ENCODE measurements around the gene XCL2. TPM values are rescaled to one million over a fixed set of nuclear protein-coding genes. Genes with fewer than 3 reads are reported as not detected.

Gene XCL2
- total and polyA plus RNA-seq, 10 of the 15 experiments (the other 5 are each of a cell fraction or from before 2014, with no cell fraction given), result 0.50 to 299 (median 4.8) TPM

DNA sequence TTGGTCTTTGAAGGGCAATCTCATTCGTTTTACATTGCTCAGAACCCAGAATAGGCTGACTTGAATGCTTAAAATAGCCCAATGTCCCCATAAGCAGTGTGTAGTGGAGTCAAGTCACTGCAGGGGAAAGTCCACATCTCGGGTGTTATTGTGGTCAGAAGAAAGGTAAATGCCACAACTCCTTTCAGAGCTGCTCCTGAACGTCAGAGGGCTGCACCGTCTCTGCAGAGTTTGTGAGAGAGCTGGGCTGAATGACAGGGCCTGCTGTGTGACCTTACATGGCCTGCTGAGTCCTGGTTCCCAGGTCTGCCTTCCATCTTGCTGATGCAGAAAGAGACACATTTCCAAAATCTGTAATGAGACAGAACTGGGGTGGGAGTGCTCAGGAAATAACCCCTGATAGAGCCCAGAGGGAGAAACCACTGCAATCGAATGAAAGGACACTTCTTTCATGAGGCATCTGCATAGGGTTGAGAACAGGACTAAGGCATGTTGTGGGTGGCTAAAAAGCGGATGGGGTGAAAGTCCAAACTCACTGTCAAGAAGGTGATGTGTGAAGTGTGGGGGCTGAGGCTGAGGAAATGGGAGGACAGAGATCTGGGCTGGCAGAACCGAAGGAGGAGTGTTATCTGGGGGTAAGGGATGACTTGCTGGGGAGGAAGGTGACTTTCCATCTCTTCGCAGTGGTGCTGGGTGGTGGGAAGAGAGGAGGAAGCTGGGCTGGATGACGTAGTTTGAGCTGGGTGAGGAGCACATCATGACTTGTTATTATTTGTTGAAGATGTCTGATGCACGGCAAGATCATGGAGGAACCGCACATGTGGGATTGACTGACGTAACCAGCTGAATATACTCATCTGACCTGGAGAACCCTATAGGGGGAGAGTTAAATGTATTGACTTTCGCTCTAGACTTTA, 33.7 kb downstream of the XCL2 start (continued):
- TF ChIP-seq ZNF384 (IDR thresholded peaks at IDR 0.05; ENCODE audit: borderline replicate concordance, low read depth, low read length) (no peak), WRNIP1 (IDR thresholded peaks at IDR 0.05; ENCODE audit: borderline replicate concordance, low read depth, low read length) (no peak), BCLAF1 (IDR thresholded peaks at IDR 0.05) (no peak), FOXM1 (IDR thresholded peaks at IDR 0.05; ENCODE audit: low read depth, low read length) (peak; percentile 69; the same call in 1 of the 2 replicates), NRF1 (conservative IDR thresholded peaks at IDR 0.05; ENCODE audit: low read depth, low read length) (no peak), MEF2B (IDR thresholded peaks at IDR 0.05; ENCODE audit: partially characterized antibody, poor library complexity, severe bottlenecking) (peak; percentile 92), HCFC1 (IDR thresholded peaks at IDR 0.05; ENCODE audit: low read length) (0 out of 2 replicates have a peak, but pooled peaks have one; percentile 29), NBN (IDR thresholded peaks at IDR 0.05) (peak; percentile 99), MTA2 (IDR thresholded peaks at IDR 0.05; ENCODE audit: low read depth) (peak; percentile 93), PAX5 (IDR thresholded peaks at IDR 0.05; ENCODE audit: borderline replicate concordance, low read depth, low read length) (peak; percentile 59; the same call in 1 of the 2 replicates), PAX8 (IDR thresholded peaks at IDR 0.05) (no peak), EP300 (IDR thresholded peaks at IDR 0.05; ENCODE audit: borderline replicate concordance in 1 of 2, control insufficient read depth in 1 of 2, low read depth in 2 of 2, low read length in 2 of 2) (peak; percentile 12 to 64; a peak in 3 of 4 replicates), ATF2 (IDR thresholded peaks at IDR 0.05; ENCODE audit: low read length) (no peak; the same call in 1 of the 2 replicates), CBFB (IDR thresholded peaks at IDR 0.05; ENCODE audit: low read depth) (peak; percentile 69), SMARCA5 (IDR thresholded peaks at IDR 0.05) (no peak; the same call in 1 of the 2 replicates), YBX1 (IDR thresholded peaks at IDR 0.05) (no peak)
- TF ChIP-seq, protein P1, sequence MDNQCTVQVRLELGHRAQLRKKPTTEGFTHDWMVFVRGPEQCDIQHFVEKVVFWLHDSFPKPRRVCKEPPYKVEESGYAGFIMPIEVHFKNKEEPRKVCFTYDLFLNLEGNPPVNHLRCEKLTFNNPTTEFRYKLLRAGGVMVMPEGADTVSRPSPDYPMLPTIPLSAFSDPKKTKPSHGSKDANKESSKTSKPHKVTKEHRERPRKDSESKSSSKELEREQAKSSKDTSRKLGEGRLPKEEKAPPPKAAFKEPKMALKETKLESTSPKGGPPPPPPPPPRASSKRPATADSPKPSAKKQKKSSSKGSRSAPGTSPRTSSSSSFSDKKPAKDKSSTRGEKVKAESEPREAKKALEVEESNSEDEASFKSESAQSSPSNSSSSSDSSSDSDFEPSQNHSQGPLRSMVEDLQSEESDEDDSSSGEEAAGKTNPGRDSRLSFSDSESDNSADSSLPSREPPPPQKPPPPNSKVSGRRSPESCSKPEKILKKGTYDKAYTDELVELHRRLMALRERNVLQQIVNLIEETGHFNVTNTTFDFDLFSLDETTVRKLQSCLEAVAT (IDR thresholded peaks at IDR 0.05), result peak; percentile 97
- TF ChIP-seq, protein P2, sequence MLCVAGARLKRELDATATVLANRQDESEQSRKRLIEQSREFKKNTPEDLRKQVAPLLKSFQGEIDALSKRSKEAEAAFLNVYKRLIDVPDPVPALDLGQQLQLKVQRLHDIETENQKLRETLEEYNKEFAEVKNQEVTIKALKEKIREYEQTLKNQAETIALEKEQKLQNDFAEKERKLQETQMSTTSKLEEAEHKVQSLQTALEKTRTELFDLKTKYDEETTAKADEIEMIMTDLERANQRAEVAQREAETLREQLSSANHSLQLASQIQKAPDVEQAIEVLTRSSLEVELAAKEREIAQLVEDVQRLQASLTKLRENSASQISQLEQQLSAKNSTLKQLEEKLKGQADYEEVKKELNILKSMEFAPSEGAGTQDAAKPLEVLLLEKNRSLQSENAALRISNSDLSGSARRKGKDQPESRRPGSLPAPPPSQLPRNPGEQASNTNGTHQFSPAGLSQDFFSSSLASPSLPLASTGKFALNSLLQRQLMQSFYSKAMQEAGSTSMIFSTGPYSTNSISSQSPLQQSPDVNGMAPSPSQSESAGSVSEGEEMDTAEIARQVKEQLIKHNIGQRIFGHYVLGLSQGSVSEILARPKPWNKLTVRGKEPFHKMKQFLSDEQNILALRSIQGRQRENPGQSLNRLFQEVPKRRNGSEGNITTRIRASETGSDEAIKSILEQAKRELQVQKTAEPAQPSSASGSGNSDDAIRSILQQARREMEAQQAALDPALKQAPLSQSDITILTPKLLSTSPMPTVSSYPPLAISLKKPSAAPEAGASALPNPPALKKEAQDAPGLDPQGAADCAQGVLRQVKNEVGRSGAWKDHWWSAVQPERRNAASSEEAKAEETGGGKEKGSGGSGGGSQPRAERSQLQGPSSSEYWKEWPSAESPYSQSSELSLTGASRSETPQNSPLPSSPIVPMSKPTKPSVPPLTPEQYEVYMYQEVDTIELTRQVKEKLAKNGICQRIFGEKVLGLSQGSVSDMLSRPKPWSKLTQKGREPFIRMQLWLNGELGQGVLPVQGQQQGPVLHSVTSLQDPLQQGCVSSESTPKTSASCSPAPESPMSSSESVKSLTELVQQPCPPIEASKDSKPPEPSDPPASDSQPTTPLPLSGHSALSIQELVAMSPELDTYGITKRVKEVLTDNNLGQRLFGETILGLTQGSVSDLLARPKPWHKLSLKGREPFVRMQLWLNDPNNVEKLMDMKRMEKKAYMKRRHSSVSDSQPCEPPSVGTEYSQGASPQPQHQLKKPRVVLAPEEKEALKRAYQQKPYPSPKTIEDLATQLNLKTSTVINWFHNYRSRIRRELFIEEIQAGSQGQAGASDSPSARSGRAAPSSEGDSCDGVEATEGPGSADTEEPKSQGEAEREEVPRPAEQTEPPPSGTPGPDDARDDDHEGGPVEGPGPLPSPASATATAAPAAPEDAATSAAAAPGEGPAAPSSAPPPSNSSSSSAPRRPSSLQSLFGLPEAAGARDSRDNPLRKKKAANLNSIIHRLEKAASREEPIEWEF (IDR thresholded peaks at IDR 0.05; ENCODE audit: insufficient replicate concordance, low read depth, low read length), result peak; percentile 53
